Spinal cord (tissue), 10 donors: Measurements from ENCODE around the gene ACADM. TPM values are rescaled to one million over a fixed set of nuclear protein-coding genes. Genes with fewer than 3 reads are reported as not detected.
"Not testable (repeated sequence)": the region's sequence is repeated elsewhere in the genome, so short reads cannot be mapped to it uniquely, and the experiment has no call there.

Experiments used
- DNase-seq, 6 donors: peaks; one replicate each; pipeline versions ENCODE4 v3.0.0 to v3.0.0-alpha.2; 2013 to 2015; ENCODE audit warnings: low spot score in 6 of 6, low read depth in 4 of 6
- H3K27ac ChIP-seq: one replicate; pipeline ENCODE4 v1.5.1; 2013; ENCODE audit warnings: low read depth, low read length, control low read depth
- H3K27me3 ChIP-seq: one replicate; pipeline ENCODE4 v1.6.1; 2013; ENCODE audit warnings: low read length; ENCODE audit not compliant: control insufficient read depth, insufficient read depth
- H3K36me3 ChIP-seq: one replicate; pipeline ENCODE4 v1.6.1; 2013; ENCODE audit warnings: low read length; ENCODE audit not compliant: control insufficient read depth, insufficient read depth
- H3K4me1 ChIP-seq: one replicate; pipeline ENCODE4 v1.6.1; 2013; ENCODE audit warnings: low read length; ENCODE audit not compliant: control insufficient read depth, insufficient read depth
- H3K4me3 ChIP-seq: one replicate; pipeline ENCODE4 v1.5.1; 2013; ENCODE audit warnings: low read depth, low read length, control low read depth
- H3K9me3 ChIP-seq: one replicate; pipeline ENCODE4 v1.6.1; 2013; ENCODE audit warnings: low read length; ENCODE audit not compliant: control insufficient read depth, insufficient read depth
- WGBS: methylation state at CpG from one replicate; pipeline ENCODE4 v1.1.5; 2013; ENCODE audit warnings: missing lambda C conversion rate; ENCODE audit not compliant: insufficient coverage; 5-methylcytosine and 5-hydroxymethylcytosine counted together
- polyA plus RNA-seq, 2 donors: library from polyadenylated mRNA; unstranded; fragments of 120-200 nt; gene quantifications; one replicate each; pipeline ENCODE4 v1.2.1, GENCODE V29; 2013; ENCODE audit not compliant: insufficient read length in 2 of 2
- total RNA-seq, 2 donors: library from RNA; depleted of rRNA in 1 of 2; stranded (reverse); fragments of 120-200 nt in 1 of 2; fragments of >200 nt in 1 of 2; gene quantifications; one replicate each; pipeline versions ENCODE4 v1.2.3 to v1.2.4, GENCODE V29; 2013 to 2014
- donor health status: healthy.

Gene ACADM
- total and polyA plus RNA-seq, 4 donors: 73.7 to 88.5 (median 84.1) TPM

- no peak overlapping the region for H3K4me3 ChIP-seq
- H3K4me1 ChIP-seq: no peaks in the 10 kb centered on the region
- no CpG with 5 or more reads among the region's 1 CpG for WGBS
- no peak for DNase-seq
- no peaks in the 10 kb centered on the region for H3K27me3 ChIP-seq
- no peaks in the 10 kb centered on the region for H3K36me3 ChIP-seq
- no peak overlapping the region for H3K27ac ChIP-seq
- no peaks in the 10 kb centered on the region for H3K9me3 ChIP-seq
Measured at GRCh38 chr1:75765697-75766355, 41.3 kb downstream of the ACADM start.

GRCh38 chr1:75768016-75768415, 43.5 kb downstream of the ACADM start:
- Histone ChIP-seq H3K27ac (no peak overlapping the region), H3K4me3 (no peak overlapping the region), H3K4me1 (no peaks in the 10 kb centered on the region), H3K36me3 (no peaks in the 10 kb centered on the region), H3K27me3 (no peaks in the 10 kb centered on the region), H3K9me3 (no peaks in the 10 kb centered on the region)
- WGBS: no CpG with 5 or more reads among the region's 1 CpG
- DNase-seq: no peak

- Histone ChIP-seq H3K27me3 (no peaks in the 10 kb centered on the region), H3K4me1 (no peaks in the 10 kb centered on the region), H3K9me3 (no peaks in the 10 kb centered on the region), H3K4me3 (no peak overlapping the region), H3K27ac (no peak overlapping the region), H3K36me3 (no peaks in the 10 kb centered on the region)
- DNase-seq: no peak
- no CpG with 5 or more reads among the region's 1 CpG for WGBS
Measured at GRCh38 chr1:75770761-75771160, 46.3 kb downstream of the ACADM start.

GRCh38 chr1:75771978-75772377, 47.5 kb downstream of the ACADM start:
- no peaks in the 10 kb centered on the region for H3K4me1 ChIP-seq
- no peak for DNase-seq
- H3K9me3 ChIP-seq: no peaks in the 10 kb centered on the region
- H3K4me3 ChIP-seq: no peak overlapping the region
- H3K27ac ChIP-seq: no peak overlapping the region
- no peaks in the 10 kb centered on the region for H3K27me3 ChIP-seq
- no peaks in the 10 kb centered on the region for H3K36me3 ChIP-seq
- WGBS: no CpG with 5 or more reads among the region's 3 CpGs

GRCh38 chr1:75777812-75778211, 53.3 kb downstream of the ACADM start:
- not testable (repeated sequence) for H3K4me1 ChIP-seq, H3K4me3 ChIP-seq, DNase-seq, H3K27me3 ChIP-seq, H3K36me3 ChIP-seq, H3K9me3 ChIP-seq, H3K27ac ChIP-seq
- whole genome bisulfite sequencing: 64% methylated on average over 4 of the region's 4 CpGs

- not testable (repeated sequence) for H3K27ac ChIP-seq, H3K36me3 ChIP-seq, H3K27me3 ChIP-seq, H3K4me3 ChIP-seq, H3K4me1 ChIP-seq, H3K9me3 ChIP-seq, DNase-seq
- WGBS: no CpG with 5 or more reads among the region's 5 CpGs
Measured at GRCh38 chr1:75778694-75779093, 54.2 kb downstream of the ACADM start.

- H3K36me3 ChIP-seq, H3K27ac ChIP-seq, H3K4me3 ChIP-seq, DNase-seq, H3K9me3 ChIP-seq, H3K27me3 ChIP-seq, H3K4me1 ChIP-seq: not testable (repeated sequence)
- WGBS: 100% methylated on average over 2 of the region's 4 CpGs
Measured at GRCh38 chr1:75780183-75780582, 55.7 kb downstream of the ACADM start.

GRCh38 chr1:75783920-75784319, 59.4 kb downstream of the ACADM start:
- not testable (repeated sequence) for H3K27me3 ChIP-seq, H3K9me3 ChIP-seq, H3K4me3 ChIP-seq, H3K27ac ChIP-seq, H3K4me1 ChIP-seq, H3K36me3 ChIP-seq, DNase-seq
- WGBS: no CpG with 5 or more reads among the region's 4 CpGs

GRCh38 chr1:75785320-75785982, 60.9 kb downstream of the ACADM start:
- Histone ChIP-seq H3K27ac (peak overlapping the region; percentile 78), H3K27me3 (no peaks in the 10 kb centered on the region), H3K9me3 (no peaks in the 10 kb centered on the region), H3K4me3 (peak overlapping the region; percentile 88), H3K36me3 (peaks cover 2% of the 10 kb centered on the region), H3K4me1 (peaks cover 5% of the 10 kb centered on the region)
- DNase-seq: no peak
- WGBS: 23% methylated on average over 5 of the region's 9 CpGs
